ACC112 (cell line): Measurements from ENCODE around the gene SUDS3.

Source experiments
- H2AFZ ChIP-seq: fragments of 200-600 bp; sonication (generic); one replicate; pipeline ENCODE4 v1.6.0; 2017; ENCODE audit warnings: antibody characterized with exemption, low read length; ENCODE audit not compliant: unreplicated experiment
- H3K27ac ChIP-seq: fragments of 200-600 bp; sonication (generic); 2 replicates; pipeline ENCODE4 v1.5.1; 2014; ENCODE audit warnings: low read depth, mild to moderate bottlenecking, antibody characterized with exemption, low read length, moderate library complexity
- H3K27me3 ChIP-seq: fragments of 200-600 bp; sonication (generic); 2 replicates; pipeline ENCODE4 v1.6.1; 2014; ENCODE audit warnings: mild to moderate bottlenecking, antibody characterized with exemption, low read length, moderate library complexity, mixed read lengths; ENCODE audit not compliant: insufficient read depth
- H3K36me3 ChIP-seq: fragments of 200-600 bp; sonication (generic); 2 replicates; pipeline ENCODE4 v1.6.1; 2016; ENCODE audit warnings: mild to moderate bottlenecking, antibody characterized with exemption, low read length, moderate library complexity, mixed read lengths; ENCODE audit not compliant: insufficient read depth
- H3K4me1 ChIP-seq: fragments of 200-600 bp; sonication (generic); one replicate; pipeline ENCODE4 v1.6.1; 2016; ENCODE audit warnings: low read length, mixed read lengths; ENCODE audit not compliant: insufficient read depth, unreplicated experiment, control insufficient read depth
- H3K4me3 ChIP-seq: fragments of 200-600 bp; sonication (generic); 2 replicates; pipeline ENCODE4 v1.5.1; 2014; ENCODE audit warnings: mild to moderate bottlenecking, low read depth, low read length
- H3K79me2 ChIP-seq: fragments of 200-600 bp; sonication (generic); one replicate; pipeline ENCODE4 v1.6.0; 2016; ENCODE audit warnings: low read length; ENCODE audit not compliant: control insufficient read depth, unreplicated experiment, insufficient read depth

Gene SUDS3, protein sequence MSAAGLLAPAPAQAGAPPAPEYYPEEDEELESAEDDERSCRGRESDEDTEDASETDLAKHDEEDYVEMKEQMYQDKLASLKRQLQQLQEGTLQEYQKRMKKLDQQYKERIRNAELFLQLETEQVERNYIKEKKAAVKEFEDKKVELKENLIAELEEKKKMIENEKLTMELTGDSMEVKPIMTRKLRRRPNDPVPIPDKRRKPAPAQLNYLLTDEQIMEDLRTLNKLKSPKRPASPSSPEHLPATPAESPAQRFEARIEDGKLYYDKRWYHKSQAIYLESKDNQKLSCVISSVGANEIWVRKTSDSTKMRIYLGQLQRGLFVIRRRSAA

GRCh38 chr12:118376089-118377020, at the start of gene SUDS3:
SUDS3 (plus strand) TSS chr12:118376555; CDS start chr12:118376692, 137 bp downstream.
- Histone ChIP-seq H3K36me3 (no peaks in the 10 kb centered on the region), H3K79me2 (peaks cover 47% of the 10 kb centered on the region), H3K27ac (peak within 1 kb of the TSS; percentile 94), H3K4me1 (peaks cover 24% of the 10 kb centered on the region), H2AFZ (peak within 1 kb of the TSS; percentile 99), H3K27me3 (no peaks in the 10 kb centered on the region), H3K4me3 (peak within 1 kb of the TSS; percentile 93)

DNA sequence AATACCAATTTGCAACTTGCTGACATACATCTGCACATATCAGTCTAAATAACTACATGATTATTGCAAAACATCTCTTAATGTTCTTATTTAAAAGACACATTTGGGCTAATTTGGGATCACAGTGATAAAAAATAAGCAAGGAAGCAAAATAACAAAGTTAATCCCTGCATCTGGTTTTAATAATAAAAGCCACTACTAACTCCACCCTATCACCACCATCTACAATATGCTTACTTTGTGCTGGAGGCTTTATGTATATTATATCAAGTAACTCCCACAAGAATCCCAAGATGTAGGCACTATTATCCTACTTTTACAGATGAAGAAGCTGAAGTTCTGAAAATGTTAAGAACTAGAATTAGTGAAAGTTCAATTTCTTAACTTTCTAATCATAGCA, 49.4 kb upstream of the SUDS3 start:
- H3K4me3 ChIP-seq: no peak overlapping the region
- H3K36me3 ChIP-seq: no peaks in the 10 kb centered on the region
- no peak overlapping the region for H2AFZ ChIP-seq
- no peak overlapping the region for H3K27ac ChIP-seq
- peaks cover 24% of the 10 kb centered on the region for H3K4me1 ChIP-seq
- no peaks in the 10 kb centered on the region for H3K79me2 ChIP-seq
- H3K27me3 ChIP-seq: no peaks in the 10 kb centered on the region

DNA sequence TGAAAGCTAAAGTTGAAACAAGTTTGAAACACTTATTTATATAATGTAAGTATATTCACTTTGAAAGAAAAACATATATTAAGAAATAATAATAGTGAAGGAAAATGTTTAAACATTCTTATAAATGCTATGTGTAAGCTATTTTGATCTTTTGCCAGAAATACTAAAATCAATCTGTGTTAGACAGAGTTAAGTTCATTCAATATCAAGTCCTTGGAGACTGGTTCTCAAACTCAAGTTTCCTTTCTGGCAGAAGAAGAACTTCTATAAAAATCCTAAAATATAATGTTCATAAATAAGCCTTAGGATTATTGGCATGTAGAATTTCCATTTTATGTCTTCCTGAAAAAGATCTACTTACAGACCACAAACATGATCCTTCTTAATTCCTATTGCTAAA, 49.0 kb upstream of the SUDS3 start:
- peaks cover 24% of the 10 kb centered on the region for H3K4me1 ChIP-seq
- no peak overlapping the region for H3K27ac ChIP-seq
- no peak overlapping the region for H3K4me3 ChIP-seq
- no peaks in the 10 kb centered on the region for H3K27me3 ChIP-seq
- no peaks in the 10 kb centered on the region for H3K36me3 ChIP-seq
- H3K79me2 ChIP-seq: no peaks in the 10 kb centered on the region
- H2AFZ ChIP-seq: no peak overlapping the region

- H3K36me3 ChIP-seq: no peaks in the 10 kb centered on the region
- H3K4me3 ChIP-seq: no peak overlapping the region
- H3K79me2 ChIP-seq: no peaks in the 10 kb centered on the region
- no peak overlapping the region for H2AFZ ChIP-seq
- no peaks in the 10 kb centered on the region for H3K27me3 ChIP-seq
- H3K27ac ChIP-seq: no peak overlapping the region
- peaks cover 24% of the 10 kb centered on the region for H3K4me1 ChIP-seq
These were observed 47.6 kb upstream of the SUDS3 start for GRCh38 chr12:118328486-118329330.

- no peaks in the 10 kb centered on the region for H3K36me3 ChIP-seq
- no peak overlapping the region for H2AFZ ChIP-seq
- no peaks in the 10 kb centered on the region for H3K79me2 ChIP-seq
- no peak overlapping the region for H3K4me3 ChIP-seq
- no peak overlapping the region for H3K27ac ChIP-seq
- H3K4me1 ChIP-seq: peaks cover 24% of the 10 kb centered on the region
- no peaks in the 10 kb centered on the region for H3K27me3 ChIP-seq
These were observed 45.8 kb upstream of the SUDS3 start for GRCh38 chr12:118330421-118331018.

- H2AFZ ChIP-seq: no peak overlapping the region
- peaks cover 26% of the 10 kb centered on the region for H3K4me1 ChIP-seq
- H3K79me2 ChIP-seq: no peaks in the 10 kb centered on the region
- no peaks in the 10 kb centered on the region for H3K36me3 ChIP-seq
- no peaks in the 10 kb centered on the region for H3K27me3 ChIP-seq
- H3K27ac ChIP-seq: no peak overlapping the region
- no peak overlapping the region for H3K4me3 ChIP-seq
These were observed 43.8 kb upstream of the SUDS3 start for GRCh38 chr12:118332511-118332910.

GRCh38 chr12:118334241-118334640, 42.1 kb upstream of the SUDS3 start:
- Histone ChIP-seq H3K4me3 (no peak overlapping the region), H3K79me2 (no peaks in the 10 kb centered on the region)

DNA sequence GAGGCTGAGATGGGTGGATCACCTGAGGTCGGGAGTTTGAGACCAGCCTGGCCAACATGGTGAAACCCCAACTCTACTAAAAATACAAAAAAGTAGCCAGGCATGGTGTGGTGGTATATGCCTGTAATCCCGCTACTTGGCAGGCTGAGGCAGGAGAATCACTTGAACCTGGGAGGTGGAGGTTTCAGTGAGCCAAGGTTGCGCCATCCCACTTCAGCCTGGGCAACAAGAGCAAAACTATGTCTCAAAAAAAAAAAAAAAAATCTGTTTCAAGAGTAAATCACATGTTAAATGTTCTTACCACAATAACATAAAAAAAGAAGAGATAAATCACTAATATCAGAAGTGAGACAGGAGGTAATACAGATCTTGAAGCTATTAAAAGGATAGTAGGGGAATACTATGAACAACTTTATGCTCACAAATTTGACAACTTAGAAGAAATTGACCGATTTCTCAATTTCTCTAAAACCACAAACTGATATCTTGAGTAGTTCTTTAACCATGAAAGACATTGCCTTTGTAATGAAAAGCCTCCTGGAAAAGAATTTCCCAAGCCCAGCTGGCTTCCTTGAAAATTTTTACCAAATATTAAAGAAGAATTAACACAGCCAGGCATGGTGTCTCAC, 41.3 kb upstream of the SUDS3 start:
- peaks cover 13% of the 10 kb centered on the region for H3K4me1 ChIP-seq
- no peaks in the 10 kb centered on the region for H3K36me3 ChIP-seq
- H2AFZ ChIP-seq: no peak overlapping the region
- H3K27me3 ChIP-seq: no peaks in the 10 kb centered on the region
- H3K27ac ChIP-seq: no peak overlapping the region
- no peak overlapping the region for H3K4me3 ChIP-seq
- H3K79me2 ChIP-seq: no peaks in the 10 kb centered on the region

More at GRCh38 chr12:118334241-118334640, 42.1 kb upstream of the SUDS3 start:
- Histone ChIP-seq H3K4me1 (peaks cover 16% of the 10 kb centered on the region), H2AFZ (no peak overlapping the region), H3K27ac (no peak overlapping the region), H3K27me3 (no peaks in the 10 kb centered on the region), H3K36me3 (no peaks in the 10 kb centered on the region)

DNA sequence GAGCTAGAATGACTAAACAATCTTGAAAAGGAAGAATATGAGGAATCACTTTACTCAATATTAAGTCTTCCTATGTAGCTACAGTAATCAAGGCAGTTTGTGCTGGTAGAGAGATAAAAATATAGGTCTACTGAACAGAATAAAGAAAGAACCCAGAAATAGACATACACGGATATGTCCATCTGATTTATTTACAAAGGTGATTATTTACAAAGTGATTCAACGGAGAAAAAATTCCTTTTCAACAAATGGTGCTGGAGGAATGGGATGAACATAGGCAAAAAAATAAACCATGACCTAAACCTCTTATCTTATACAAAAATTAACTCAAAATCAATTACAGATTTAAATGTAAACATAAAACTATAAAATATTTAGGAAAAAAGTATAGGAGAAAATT, 40.2 kb upstream of the SUDS3 start:
- Histone ChIP-seq H3K79me2 (no peaks in the 10 kb centered on the region), H3K27ac (no peak overlapping the region), H3K4me1 (peaks cover 4% of the 10 kb centered on the region), H3K36me3 (no peaks in the 10 kb centered on the region), H2AFZ (no peak overlapping the region), H3K27me3 (no peaks in the 10 kb centered on the region), H3K4me3 (no peak overlapping the region)
